GM19467 (cell line): ENCODE measurements around the gene CYB5D1.
"Not testable (repeated sequence)": the region's sequence is repeated elsewhere in the genome, so short reads cannot be mapped to it uniquely, and the experiment has no call there.

Experiments
- ATAC-seq: cut with Tn5 transposase; IDR thresholded peaks from one replicate; pipeline ENCODE4 v1.9.1; 2021; ENCODE audit warnings: mild to moderate bottlenecking, moderate library complexity; ENCODE audit not compliant: unreplicated experiment

Gene CYB5D1

GRCh38 chr17:7856011-7856810, 1.6 kb upstream of the CYB5D1 start:
- no peak for ATAC-seq

DNA sequence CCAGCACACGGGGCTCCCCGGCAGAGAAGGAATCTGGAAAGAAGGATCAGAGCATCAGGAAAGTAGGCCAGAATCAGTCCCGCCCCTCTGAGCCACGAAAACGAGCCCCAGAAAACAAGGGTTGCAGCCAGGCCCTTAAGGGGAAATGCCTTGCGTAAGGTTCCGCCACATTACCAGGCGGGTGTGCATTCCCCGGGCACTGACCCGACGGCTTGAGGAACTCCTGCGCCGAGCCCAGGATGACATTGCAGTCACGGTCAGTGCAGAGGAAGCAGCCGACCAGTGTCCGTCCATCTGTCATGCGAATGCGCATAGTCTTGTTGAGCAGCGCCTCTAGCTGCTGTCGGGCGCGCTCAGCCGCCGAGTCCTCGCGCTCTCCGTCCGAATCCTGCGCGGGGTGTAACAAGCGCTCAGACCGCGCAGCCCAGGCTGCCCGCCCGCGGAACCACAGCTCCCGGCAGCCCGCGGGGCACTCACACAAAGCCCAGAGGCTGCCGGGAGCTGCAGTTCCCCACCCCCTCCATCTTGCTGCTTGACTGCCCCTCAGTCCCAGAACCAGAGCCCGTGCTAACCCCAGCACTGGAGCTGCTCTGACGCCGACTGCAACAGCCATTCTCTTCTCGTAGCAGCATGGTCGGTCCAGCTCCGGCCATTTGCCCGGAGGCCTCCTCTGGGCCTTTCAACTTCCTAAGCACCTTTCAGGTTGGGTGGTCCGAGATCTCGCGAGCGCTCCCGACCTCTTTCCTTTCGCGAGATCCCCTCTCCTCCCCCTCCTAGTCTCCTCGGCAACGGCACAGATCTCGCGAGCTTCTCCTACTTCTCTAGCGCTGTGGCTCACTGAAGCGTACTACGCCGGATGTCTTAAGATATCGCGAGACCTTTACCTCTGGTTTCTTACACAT, 741 bp upstream of the CYB5D1 start, which contains the start of gene NAA38:
NAA38 (minus strand) TSS at position 749 of the 902 bp plus-strand sequence; CDS start at position 653, 96 bp downstream.
- ATAC-seq, result peak; percentile 76

DNA sequence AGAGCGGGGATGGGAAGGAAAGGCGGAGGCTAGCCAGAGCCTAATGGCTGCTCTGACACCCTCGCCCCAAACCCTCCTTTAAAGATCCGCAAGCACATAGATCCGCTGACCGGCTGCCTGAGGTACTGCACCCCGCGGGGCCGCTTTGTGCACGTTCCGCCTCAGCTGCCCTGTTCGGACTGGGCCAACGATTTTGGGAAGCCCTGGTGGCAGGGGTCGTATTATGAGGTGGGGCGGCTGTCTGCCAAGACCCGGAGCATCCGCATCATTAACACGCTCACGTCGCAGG, 663 bp downstream of the CYB5D1 start:
- ATAC-seq, result no peak

DNA sequence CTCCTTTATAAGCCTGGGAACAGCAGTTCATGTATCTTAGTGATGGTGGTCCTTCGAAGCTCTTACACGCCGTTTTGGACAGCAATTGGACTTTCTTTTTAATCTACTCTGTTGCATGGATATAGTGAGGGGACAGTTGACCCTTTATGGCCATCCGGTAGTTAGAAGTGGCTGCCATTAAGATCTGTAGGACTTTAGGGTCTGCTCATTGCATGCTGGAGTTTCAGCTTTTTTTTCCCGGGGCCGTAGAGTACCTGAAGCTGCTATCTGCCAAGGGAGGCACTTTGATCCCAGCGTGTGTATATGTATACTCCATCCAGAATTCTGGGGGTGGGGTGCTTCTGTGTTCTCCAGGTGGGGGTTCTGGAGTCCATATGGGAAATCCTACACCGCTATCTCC, 1.2 kb downstream of the CYB5D1 start:
- ATAC-seq, result no peak

GRCh38 chr17:7862692-7863437, 5.1 kb downstream of the CYB5D1 start:
- ATAC-seq, result no peak

DNA sequence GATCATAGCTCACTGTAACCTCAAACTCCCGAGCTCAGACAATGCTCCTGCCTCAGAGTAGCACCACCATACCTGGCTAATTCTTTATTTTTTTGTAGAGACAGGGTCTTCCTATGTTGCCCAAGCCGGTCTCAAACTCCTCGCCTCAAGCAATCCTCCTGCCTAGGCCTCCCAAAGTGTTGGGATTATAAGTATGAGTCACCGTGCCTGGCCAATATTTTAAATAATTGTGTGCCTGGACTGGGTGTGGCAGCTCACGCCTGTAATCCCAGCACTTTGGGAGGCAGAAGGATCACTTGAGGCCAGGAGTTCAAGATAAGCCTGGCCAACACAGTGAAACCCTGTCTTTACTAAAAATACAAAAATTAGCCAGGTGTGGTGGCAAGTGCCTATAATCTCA, 6.6 kb downstream of the CYB5D1 start:
- not testable (repeated sequence) for ATAC-seq

DNA sequence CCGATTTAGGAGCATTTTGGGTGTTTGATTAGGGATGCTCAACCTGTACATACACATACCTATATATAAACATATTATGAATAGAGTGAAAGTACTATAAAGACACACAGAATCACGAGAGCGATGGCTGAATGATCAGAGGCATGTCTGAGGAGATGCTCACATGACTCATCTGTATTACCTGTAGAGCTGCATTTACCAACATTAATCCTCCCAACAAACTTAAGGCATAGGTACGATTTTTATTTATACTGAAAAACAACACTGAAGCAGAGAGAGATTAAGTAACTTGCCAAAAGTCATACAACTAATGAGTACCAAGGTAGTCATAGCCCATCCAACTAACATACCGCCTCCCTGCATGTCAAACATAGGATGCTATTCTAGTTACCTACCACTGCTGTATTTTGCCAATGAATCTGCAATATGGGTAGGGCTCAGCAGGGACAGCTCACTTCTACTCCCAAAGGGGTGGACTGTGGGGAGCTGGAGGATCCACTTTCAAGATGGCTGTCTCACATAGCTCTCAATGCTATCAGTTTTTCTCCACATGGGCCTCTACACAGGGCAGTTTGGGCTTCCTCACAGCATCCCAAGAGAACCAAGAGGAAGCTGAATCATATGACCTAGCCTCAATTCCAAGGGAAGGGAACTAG, 7.3 kb downstream of the CYB5D1 start:
- ATAC-seq, result no peak

DNA sequence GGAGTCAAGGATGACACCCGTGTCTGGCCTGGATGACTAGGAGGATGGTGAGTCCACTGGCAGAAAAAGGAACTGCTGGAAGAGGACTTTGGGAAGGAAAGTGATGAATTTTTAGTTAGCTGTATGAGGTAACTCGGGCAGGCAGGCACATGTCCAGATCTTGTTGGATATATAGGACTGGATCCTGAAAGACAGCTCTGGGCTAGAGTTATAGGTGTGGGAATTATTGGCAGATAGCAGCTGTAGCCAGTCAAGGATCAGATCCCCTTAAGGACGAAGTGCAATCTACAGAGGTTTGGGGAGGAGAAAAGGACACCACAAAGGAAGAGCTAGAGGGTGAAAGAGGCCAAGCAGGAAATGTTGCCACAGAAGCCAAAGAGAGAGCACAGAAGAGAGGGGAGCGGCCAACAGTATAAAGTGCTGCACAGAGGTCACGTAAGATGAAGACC, 10.1 kb downstream of the CYB5D1 start:
- ATAC-seq, result no peak

DNA sequence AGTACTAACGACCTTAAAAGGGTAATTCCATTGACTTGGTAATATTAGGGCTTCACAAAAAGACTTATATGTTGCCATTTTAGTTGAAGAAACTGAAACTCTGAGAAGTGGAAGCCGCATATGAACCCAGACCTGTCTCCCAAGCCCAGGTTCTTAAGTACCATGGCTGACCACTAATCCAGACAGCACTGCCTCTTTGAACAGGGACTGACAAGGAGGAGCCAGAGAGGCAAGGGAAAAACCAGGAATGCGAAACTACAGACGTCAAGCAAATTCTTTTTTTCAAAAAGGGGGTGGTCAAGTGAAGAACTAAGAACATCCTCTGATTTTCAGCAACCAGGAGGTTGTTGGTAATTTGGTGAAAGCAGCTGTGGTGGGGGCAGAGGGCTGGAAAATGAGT, 15.2 kb downstream of the CYB5D1 start:
- ATAC-seq, result no peak

DNA sequence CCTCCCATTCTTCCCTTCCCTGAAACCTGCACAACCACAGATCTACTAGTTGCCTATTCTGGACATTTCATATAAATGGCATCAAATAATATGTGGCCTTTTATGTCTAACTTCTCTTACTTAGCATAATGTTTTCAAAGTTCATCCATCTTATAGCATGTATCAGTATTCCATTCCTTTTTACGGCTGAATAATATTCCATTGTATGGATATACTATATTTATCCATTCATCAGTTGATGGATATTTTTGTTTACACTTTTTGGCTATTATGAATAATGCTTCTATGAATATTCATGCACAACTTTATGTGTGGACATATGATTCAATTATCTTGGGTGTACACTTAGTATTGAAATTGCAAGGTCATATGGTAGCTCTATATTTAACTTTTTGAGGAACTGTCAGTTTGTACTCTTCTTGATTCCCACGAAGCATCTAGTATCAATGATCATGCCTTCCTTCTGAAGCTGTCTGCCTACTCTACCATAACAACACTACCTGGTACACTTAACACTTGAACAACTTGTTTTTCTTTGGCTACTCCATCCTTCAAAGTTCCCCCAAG, 18.1 kb downstream of the CYB5D1 start:
- no peak for ATAC-seq

- ATAC-seq, result no peak
These were observed 20.4 kb downstream of the CYB5D1 start for GRCh38 chr17:7878234-7878633.

DNA sequence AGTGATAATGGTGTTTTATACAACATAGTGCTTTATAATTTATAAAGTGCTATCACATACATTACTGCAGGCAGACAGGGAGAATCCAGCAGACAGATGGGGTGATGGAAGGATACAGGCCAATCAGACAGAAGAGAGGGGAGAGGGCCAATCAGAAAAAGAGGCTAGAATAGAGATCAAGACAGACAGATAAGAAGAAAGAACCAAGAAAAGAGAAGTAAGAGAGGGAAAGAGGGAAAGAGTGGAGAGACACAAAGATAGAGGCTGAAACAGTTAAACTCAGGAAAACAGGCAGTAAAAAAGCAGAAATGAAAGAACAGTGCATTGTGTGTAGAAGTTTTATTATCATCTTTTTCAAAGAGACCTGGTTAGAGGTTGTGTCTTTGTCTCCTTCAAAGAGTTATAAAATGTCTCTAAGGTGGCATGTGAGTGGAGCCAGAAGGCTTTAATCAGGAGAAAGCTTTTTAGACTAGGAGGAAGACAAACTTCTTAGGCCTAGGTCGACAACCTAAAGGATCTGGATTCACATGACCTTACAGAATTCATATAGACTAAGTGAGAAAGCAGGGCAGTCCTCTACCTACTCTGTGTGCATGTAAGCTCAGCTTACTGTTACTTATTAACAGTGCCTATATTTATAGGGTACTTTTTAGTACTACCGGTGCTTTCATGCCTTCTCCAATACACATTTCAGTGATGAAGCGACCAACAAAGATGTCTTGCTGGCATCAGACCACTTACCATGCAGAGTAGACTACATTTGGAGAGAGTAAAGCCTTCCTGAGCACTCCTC, 22.5 kb downstream of the CYB5D1 start:
- ATAC-seq, result no peak

GRCh38 chr17:7881276-7882054, 23.7 kb downstream of the CYB5D1 start:
- ATAC-seq, result no peak

GRCh38 chr17:7882068-7882467, 24.3 kb downstream of the CYB5D1 start:
- no peak for ATAC-seq

- no peak for ATAC-seq
These were observed 24.8 kb downstream of the CYB5D1 start for GRCh38 chr17:7882629-7883028.

DNA sequence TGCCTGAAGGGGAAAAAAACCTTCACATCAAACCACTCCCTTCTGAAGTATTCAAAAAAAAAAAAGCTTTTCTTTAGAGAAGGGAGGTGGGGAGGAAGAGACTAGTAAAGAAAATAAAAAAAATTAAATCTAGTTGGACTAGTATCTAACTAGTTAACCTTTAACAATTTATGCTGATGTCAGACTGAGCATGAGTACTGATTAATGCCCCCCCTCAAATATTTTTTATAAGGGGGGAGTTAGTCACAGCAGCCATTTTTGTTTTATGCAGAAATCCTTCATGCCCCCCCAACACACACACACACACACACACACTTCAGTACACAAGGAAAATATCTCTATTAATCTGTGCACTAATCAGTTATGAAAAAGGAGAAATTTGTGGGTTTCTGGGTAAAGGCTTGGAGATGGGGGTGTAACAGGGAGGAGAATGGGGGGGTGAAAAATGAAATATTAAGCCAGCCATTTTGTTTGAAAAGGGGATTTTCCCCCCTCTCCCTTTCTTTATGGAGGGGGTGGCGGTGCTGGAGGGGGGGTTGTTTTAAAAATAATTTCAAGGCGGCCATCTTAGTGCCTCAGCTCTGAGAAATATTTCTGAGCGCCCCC, 26.1 kb downstream of the CYB5D1 start:
- ATAC-seq, result no peak

DNA sequence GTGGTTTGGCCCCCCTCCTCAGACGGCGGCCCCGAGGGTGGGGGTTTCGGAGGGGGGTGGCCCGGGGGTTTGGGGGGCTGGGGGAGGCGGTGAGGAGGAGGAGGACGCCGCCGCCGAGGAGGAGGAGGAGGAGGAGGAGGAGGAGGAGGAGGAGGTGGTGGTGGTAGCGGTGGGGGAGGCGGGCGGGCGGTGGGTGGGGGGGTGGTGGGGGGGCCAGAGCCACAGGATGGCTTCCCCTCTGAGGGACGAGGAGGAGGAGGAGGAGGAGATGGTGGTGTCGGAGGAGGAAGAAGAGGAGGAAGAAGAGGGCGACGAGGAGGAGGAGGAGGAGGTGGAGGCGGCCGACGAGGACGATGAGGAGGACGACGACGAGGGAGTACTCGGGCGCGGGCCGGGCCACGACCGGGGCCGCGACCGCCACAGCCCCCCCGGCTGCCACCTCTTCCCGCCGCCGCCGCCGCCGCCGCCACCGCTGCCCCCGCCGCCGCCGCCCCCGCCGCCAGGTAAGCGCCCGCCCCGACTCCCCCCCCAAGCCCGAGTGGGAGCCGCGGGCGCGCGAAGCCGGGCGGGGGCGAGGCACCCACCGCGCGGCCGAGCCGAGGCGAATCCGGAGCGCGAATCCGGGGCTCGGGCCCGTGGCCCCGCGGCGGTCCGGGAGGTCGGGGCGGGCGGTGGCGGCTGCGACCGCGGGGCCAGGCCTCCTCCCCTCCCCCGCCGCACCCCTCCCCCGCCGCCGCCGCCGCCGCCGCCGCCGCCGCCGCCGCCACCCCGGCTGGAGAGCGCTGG, 27.0 kb downstream of the CYB5D1 start:
- ATAC-seq, result no peak
